ENCODE results near the gene CCDC6.

Gene CCDC6

GRCh38 chr10:59906417-59907202, at the start of gene CCDC6 (continued):
- TF ChIP-seq ZNF280D (tag by site-specific recombination; IDR thresholded peaks at IDR 0.05) (no peak; the same call in 1 of the 2 replicates), ZNF704 (tag by site-specific recombination; IDR thresholded peaks at IDR 0.05) (no peak), ZNF76 (tag by site-specific recombination; IDR thresholded peaks at IDR 0.05; ENCODE audit: borderline replicate concordance, low read depth) (peak; percentile 42; the same call in 1 of the 2 replicates), GLI2 (tag by site-specific recombination; IDR thresholded peaks at IDR 0.05; ENCODE audit: borderline replicate concordance, low read depth) (no peak), PRDM2 (tag by site-specific recombination; IDR thresholded peaks at IDR 0.05; ENCODE audit: borderline replicate concordance) (no peak), ZNF416 (tag by site-specific recombination; IDR thresholded peaks at IDR 0.05) (no peak), ZNF645 (tag by site-specific recombination; IDR thresholded peaks at IDR 0.05) (no peak), ZNF211 (tag by site-specific recombination; IDR thresholded peaks at IDR 0.05; ENCODE audit: low read depth) (no peak), ZBTB11 (tag by site-specific recombination; conservative IDR thresholded peaks at IDR 0.05; ENCODE audit: low read depth) (peak; percentile 52), ZNF664 (tag by site-specific recombination; IDR thresholded peaks at IDR 0.05) (no peak), KLF8 (tag by site-specific recombination; IDR thresholded peaks at IDR 0.05) (peak; percentile 91), HOXA7 (CRISPR knock-in tag; IDR thresholded peaks at IDR 0.05; ENCODE audit: borderline replicate concordance) (no peak), ZNF202 (tag by site-specific recombination; IDR thresholded peaks at IDR 0.05; ENCODE audit: borderline replicate concordance) (no peak), ZNF221 (tag by site-specific recombination; IDR thresholded peaks at IDR 0.05; ENCODE audit: borderline replicate concordance) (no peak), ZNF843 (tag by site-specific recombination; IDR thresholded peaks at IDR 0.05) (peak; percentile 72), YY1 (tag by site-specific recombination; IDR thresholded peaks at IDR 0.05) (peak; percentile 85), ZNF174 (tag by site-specific recombination; IDR thresholded peaks at IDR 0.05) (no peak), GLIS1 (tag by site-specific recombination; IDR thresholded peaks at IDR 0.05) (peak; percentile 31), ZNF658 (tag by site-specific recombination; IDR thresholded peaks at IDR 0.05) (no peak), HOXC10 (CRISPR knock-in tag; IDR thresholded peaks at IDR 0.05) (no peak), ZNF341 (tag by site-specific recombination; IDR thresholded peaks at IDR 0.05; ENCODE audit: low read depth) (peak; percentile 57; the same call in 1 of the 2 replicates), ZNF677 (tag by site-specific recombination; IDR thresholded peaks at IDR 0.05) (no peak), ZNF423 (tag by site-specific recombination; IDR thresholded peaks at IDR 0.05) (no peak; the same call in 1 of the 2 replicates)
- TF ChIP-seq, protein P1, sequence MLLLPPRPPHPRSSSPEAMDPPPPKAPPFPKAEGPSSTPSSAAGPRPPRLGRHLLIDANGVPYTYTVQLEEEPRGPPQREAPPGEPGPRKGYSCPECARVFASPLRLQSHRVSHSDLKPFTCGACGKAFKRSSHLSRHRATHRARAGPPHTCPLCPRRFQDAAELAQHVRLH (tag by site-specific recombination; IDR thresholded peaks at IDR 0.05) = peak; percentile 41
